ENCODE data around the gene LAMB4.
A peak's percentile ranks its signal among the peaks of the same experiment; 100 is the strongest.

The LAMB4 gene

GRCh38 chr7:108004220-108005142 is 125.7 kb downstream of the LAMB4 start:
- Histone ChIP-seq H3K9me3 (ENCODE audit: insufficient read depth, low read depth, low read length) (no peaks in the 10 kb centered on the region), H3K36me3 (ENCODE audit: insufficient read depth, low read depth, low read length) (peaks cover 3% of the 10 kb centered on the region; the same call in 1 of the 2 replicates), H3K27me3 (ENCODE audit: insufficient read depth, low read length) (peaks cover 93% of the 10 kb centered on the region), H3K9ac (ENCODE audit: low read depth, low read length) (no peak overlapping the region), H3K4me1 (ENCODE audit: insufficient read depth, low read length) (no peaks in the 10 kb centered on the region), H3K27ac (ENCODE audit: low read length) (no peak overlapping the region), H3K4me3 (ENCODE audit: low read length) (peak overlapping the region; percentile 77)

GRCh38 chr7:108003599-108003935 is 126.6 kb downstream of the LAMB4 start:
- no peaks in the 10 kb centered on the region for H3K4me1 ChIP-seq (ENCODE audit: insufficient read depth, low read length)
- peaks cover 90% of the 10 kb centered on the region for H3K27me3 ChIP-seq (ENCODE audit: insufficient read depth, low read length)
- no peaks in the 10 kb centered on the region for H3K9me3 ChIP-seq (ENCODE audit: insufficient read depth, low read depth, low read length)
- H3K27ac ChIP-seq (ENCODE audit: low read length): no peak overlapping the region
- no peak overlapping the region for H3K9ac ChIP-seq (ENCODE audit: low read depth, low read length)
- peaks cover 9% of the 10 kb centered on the region; the same call in 1 of the 2 replicates for H3K36me3 ChIP-seq (ENCODE audit: insufficient read depth, low read depth, low read length)
- H3K4me3 ChIP-seq (ENCODE audit: low read length): peak overlapping the region; percentile 77

GRCh38 chr7:108002726-108003598 is 127.2 kb downstream of the LAMB4 start, which contains the start of gene LAMB1:
LAMB1 (minus strand) TSS chr7:108003161; CDS start chr7:108002885, 276 bp downstream.
- no peaks in the 10 kb centered on the region for H3K4me1 ChIP-seq (ENCODE audit: insufficient read depth, low read length)
- peaks cover 84% of the 10 kb centered on the region for H3K27me3 ChIP-seq (ENCODE audit: insufficient read depth, low read length)
- peak within 1 kb of the TSS; percentile 77 for H3K4me3 ChIP-seq (ENCODE audit: low read length)
- peak within 1 kb of the TSS; percentile 70 for H3K9ac ChIP-seq (ENCODE audit: low read depth, low read length)
- H3K27ac ChIP-seq (ENCODE audit: low read length): no peak within 1 kb of the TSS
- H3K9me3 ChIP-seq (ENCODE audit: insufficient read depth, low read depth, low read length): no peaks in the 10 kb centered on the region
- H3K36me3 ChIP-seq (ENCODE audit: insufficient read depth, low read depth, low read length): peaks cover 12% of the 10 kb centered on the region; the same call in 1 of the 2 replicates

- Histone ChIP-seq H3K9ac (ENCODE audit: low read depth, low read length) (peak overlapping the region; percentile 70), H3K4me3 (ENCODE audit: low read length) (peak overlapping the region; percentile 77), H3K27me3 (ENCODE audit: insufficient read depth, low read length) (peaks cover 74% of the 10 kb centered on the region), H3K36me3 (ENCODE audit: insufficient read depth, low read depth, low read length) (peaks cover 15% of the 10 kb centered on the region; the same call in 1 of the 2 replicates), H3K27ac (ENCODE audit: low read length) (no peak overlapping the region), H3K4me1 (ENCODE audit: insufficient read depth, low read length) (no peaks in the 10 kb centered on the region), H3K9me3 (ENCODE audit: insufficient read depth, low read depth, low read length) (no peaks in the 10 kb centered on the region)
Measured at GRCh38 chr7:108001764-108002725, 128.1 kb downstream of the LAMB4 start.

- Histone ChIP-seq H3K4me3 (ENCODE audit: low read length) (peak overlapping the region; percentile 77), H3K36me3 (ENCODE audit: insufficient read depth, low read depth, low read length) (peaks cover 22% of the 10 kb centered on the region), H3K4me1 (ENCODE audit: insufficient read depth, low read length) (no peaks in the 10 kb centered on the region), H3K27me3 (ENCODE audit: insufficient read depth, low read length) (peaks cover 65% of the 10 kb centered on the region), H3K27ac (ENCODE audit: low read length) (no peak overlapping the region), H3K9ac (ENCODE audit: low read depth, low read length) (peak overlapping the region; percentile 70), H3K9me3 (ENCODE audit: insufficient read depth, low read depth, low read length) (no peaks in the 10 kb centered on the region)
Measured at GRCh38 chr7:108000875-108001763, 129.0 kb downstream of the LAMB4 start.

- peaks cover 54% of the 10 kb centered on the region for H3K27me3 ChIP-seq (ENCODE audit: insufficient read depth, low read length)
- H3K4me1 ChIP-seq (ENCODE audit: insufficient read depth, low read length): peaks cover 9% of the 10 kb centered on the region; the same call in 1 of the 2 replicates
- H3K36me3 ChIP-seq (ENCODE audit: insufficient read depth, low read depth, low read length): peaks cover 24% of the 10 kb centered on the region
- H3K9me3 ChIP-seq (ENCODE audit: insufficient read depth, low read depth, low read length): no peaks in the 10 kb centered on the region
- H3K9ac ChIP-seq (ENCODE audit: low read depth, low read length): no peak overlapping the region
- no peak overlapping the region for H3K27ac ChIP-seq (ENCODE audit: low read length)
- no peak overlapping the region for H3K4me3 ChIP-seq (ENCODE audit: low read length)
Measured at GRCh38 chr7:107999779-108000560, 130.2 kb downstream of the LAMB4 start.

GRCh38 chr7:107998660-107999480 is 131.3 kb downstream of the LAMB4 start:
- peaks cover 15% of the 10 kb centered on the region; the same call in 1 of the 2 replicates for H3K4me1 ChIP-seq (ENCODE audit: insufficient read depth, low read length)

GRCh38 chr7:107998150-107998549 is 132.0 kb downstream of the LAMB4 start:
- peaks cover 40% of the 10 kb centered on the region for H3K36me3 ChIP-seq (ENCODE audit: insufficient read depth, low read depth, low read length)
- H3K9me3 ChIP-seq (ENCODE audit: insufficient read depth, low read depth, low read length): no peaks in the 10 kb centered on the region
- H3K4me1 ChIP-seq (ENCODE audit: insufficient read depth, low read length): peaks cover 15% of the 10 kb centered on the region; the same call in 1 of the 2 replicates
- H3K4me3 ChIP-seq (ENCODE audit: low read length): no peak overlapping the region
- H3K27ac ChIP-seq (ENCODE audit: low read length): no peak overlapping the region
- H3K27me3 ChIP-seq (ENCODE audit: insufficient read depth, low read length): peaks cover 36% of the 10 kb centered on the region
- H3K9ac ChIP-seq (ENCODE audit: low read depth, low read length): no peak overlapping the region

More at GRCh38 chr7:107998660-107999480, 131.3 kb downstream of the LAMB4 start:
- no peak overlapping the region for H3K4me3 ChIP-seq (ENCODE audit: low read length)
- H3K36me3 ChIP-seq (ENCODE audit: insufficient read depth, low read depth, low read length): peaks cover 33% of the 10 kb centered on the region
- no peak overlapping the region for H3K9ac ChIP-seq (ENCODE audit: low read depth, low read length)
- no peak overlapping the region for H3K27ac ChIP-seq (ENCODE audit: low read length)
- H3K27me3 ChIP-seq (ENCODE audit: insufficient read depth, low read length): peaks cover 43% of the 10 kb centered on the region
- H3K9me3 ChIP-seq (ENCODE audit: insufficient read depth, low read depth, low read length): no peaks in the 10 kb centered on the region

Measured in iPS-20b (cell line).